AG04450 (cell line): ENCODE measurements around the gene MYLK. TPM values are rescaled to one million over a fixed set of nuclear protein-coding genes. Genes with fewer than 3 reads are reported as not detected.

Source experiments
- CTCF ChIA-PET: fragments of 300-600, 350-600 bp; formaldehyde crosslinking; extraction: SDS; loops from one replicate; lab custom pipeline; 2022; ENCODE audit warnings: antibody characterized with exemption, inconsistent platforms; lab: Charles Lee
- POLR2A ChIA-PET: fragments of 350-600 bp; formaldehyde crosslinking; extraction: SDS; loops from one replicate; lab custom pipeline; 2021; ENCODE audit warnings: antibody characterized with exemption, inconsistent platforms; lab: Yijun Ruan, JAX
- DNase-seq: peaks from one replicate; pipeline ENCODE4 v3.0.0-alpha.2; 2011; ENCODE audit warnings: low read depth, low spot score
- H3K27ac ChIP-seq: one replicate; pipeline ENCODE4 v1.5.1; 2012; ENCODE audit warnings: low read depth, low read length, control low read depth
- H3K27me3 ChIP-seq: one replicate; pipeline ENCODE4 v1.6.0; 2012; ENCODE audit warnings: low read length; ENCODE audit not compliant: control insufficient read depth, insufficient read depth
- H3K4me3 ChIP-seq: 2 replicates; pipeline ENCODE4 v1.5.1; 2011; ENCODE audit warnings: mild to moderate bottlenecking, low read depth, low read length, control low read depth
- H3K9me3 ChIP-seq: 2 replicates; pipeline ENCODE4 v1.5.1; 2012; ENCODE audit warnings: low read length; ENCODE audit not compliant: control insufficient read depth, insufficient read depth
- CTCF ChIP-seq: IDR thresholded peaks from 2 replicates; pipeline ENCODE4 v1.5.1; 2011; ENCODE audit warnings: low read depth, low read length, control low read depth, inconsistent platforms
- polyA plus RNA-seq: library from polyadenylated mRNA; depleted of rRNA; stranded (reverse); fragments of >200 nt; gene quantifications from 2 replicates; pipeline ENCODE4 v1.2.3, GENCODE V29; 2011

The MYLK gene
- polyA plus RNA-seq, 1 experiment: 1,320 TPM

GRCh38 chr3:123920868-123921267, 36.7 kb upstream of the MYLK start:
- no peak overlapping the region for H3K27ac ChIP-seq
- H3K4me3 ChIP-seq: no peak overlapping the region
- POLR2A ChIA-PET: no interaction called here
- TF ChIP-seq CTCF: no peak
- H3K27me3 ChIP-seq: no peaks in the 10 kb centered on the region
- CTCF ChIA-PET: no interaction called here
- H3K9me3 ChIP-seq: no peaks in the 10 kb centered on the region; the same call in 1 of the 2 replicates
- DNase-seq: no peak

GRCh38 chr3:123920383-123920782, 36.3 kb upstream of the MYLK start:
- Histone ChIP-seq H3K4me3 (no peak overlapping the region), H3K9me3 (no peaks in the 10 kb centered on the region; the same call in 1 of the 2 replicates), H3K27me3 (no peaks in the 10 kb centered on the region), H3K27ac (no peak overlapping the region)
- CTCF ChIA-PET: no interaction called here
- POLR2A ChIA-PET: no interaction called here
- no peak for DNase-seq
- no peak for TF ChIP-seq CTCF

GRCh38 chr3:123919353-123919752, 35.2 kb upstream of the MYLK start:
- no peak for DNase-seq
- ChIA-PET POLR2A (no interaction called here), CTCF (no interaction called here)
- no peaks in the 10 kb centered on the region for H3K27me3 ChIP-seq
- H3K27ac ChIP-seq: no peak overlapping the region
- TF ChIP-seq CTCF: no peak
- H3K4me3 ChIP-seq: no peak overlapping the region
- no peaks in the 10 kb centered on the region; the same call in 1 of the 2 replicates for H3K9me3 ChIP-seq

GRCh38 chr3:123914829-123915228, 30.7 kb upstream of the MYLK start:
- H3K27me3 ChIP-seq: no peaks in the 10 kb centered on the region
- DNase-seq: no peak
- H3K9me3 ChIP-seq: no peaks in the 10 kb centered on the region
- ChIA-PET CTCF (interaction anchor here (1.1 to 2.0 kb wide), 2 partner anchors 26 to 191 kb away, joined by 3 to 5 read pairs; no protein-coding TSS in a partner anchor), POLR2A (no interaction called here)
- H3K4me3 ChIP-seq: no peak overlapping the region
- H3K27ac ChIP-seq: no peak overlapping the region
- TF ChIP-seq CTCF: no peak

- Histone ChIP-seq H3K4me3 (no peak overlapping the region), H3K9me3 (no peaks in the 10 kb centered on the region), H3K27me3 (no peaks in the 10 kb centered on the region), H3K27ac (no peak overlapping the region)
- CTCF ChIA-PET: interaction anchor here (1.2 kb wide), 1 partner anchor 268 kb away, joined by 4 read pairs; no protein-coding TSS in a partner anchor
- no peak for DNase-seq
- TF ChIP-seq CTCF: no peak
- POLR2A ChIA-PET: no interaction called here
Measured at GRCh38 chr3:123909785-123910184, 25.7 kb upstream of the MYLK start.
